GM19193 (cell line): ENCODE measurements around the gene LARP6.

Source experiments
- POLR2A ChIP-seq: IDR thresholded peaks from 4 replicates; pipeline ENCODE4 v1.6.1; 2011; ENCODE audit not compliant: insufficient read depth, insufficient read length; ENCODE audit errors: extremely low read depth

Gene LARP6

GRCh38 chr15:70792171-70792573 is 61.8 kb downstream of the LARP6 start:
- no peak for TF ChIP-seq POLR2A

GRCh38 chr15:70791259-70791658 is 62.7 kb downstream of the LARP6 start:
- no peak for TF ChIP-seq POLR2A

GRCh38 chr15:70789213-70789612 is 64.7 kb downstream of the LARP6 start:
- TF ChIP-seq POLR2A, result no peak

- TF ChIP-seq POLR2A, result no peak
Measured at GRCh38 chr15:70788114-70789049, 65.6 kb downstream of the LARP6 start.

- no peak for TF ChIP-seq POLR2A
Measured at GRCh38 chr15:70786996-70787395, 67.0 kb downstream of the LARP6 start.

- TF ChIP-seq POLR2A, result no peak
Measured at GRCh38 chr15:70783610-70784022, 70.3 kb downstream of the LARP6 start.

GRCh38 chr15:70783041-70783440 is 70.9 kb downstream of the LARP6 start:
- TF ChIP-seq POLR2A, result no peak

GRCh38 chr15:70781236-70781635 is 72.7 kb downstream of the LARP6 start:
- TF ChIP-seq POLR2A, result no peak
